ENCODE data around the gene VAPA.

VAPA gene

GRCh38 chr18:9984080-9984479, 70.3 kb downstream of the VAPA start:
- DNase-seq, result no peak

- no peak for DNase-seq
Observed at GRCh38 chr18:9985641-9986040, 71.8 kb downstream of the VAPA start.

- DNase-seq, result no peak
Observed at GRCh38 chr18:9986156-9986930, 72.5 kb downstream of the VAPA start.

- DNase-seq, result no peak
Observed at GRCh38 chr18:9987345-9987744, 73.5 kb downstream of the VAPA start.

- DNase-seq, result peak; percentile 74
Observed at GRCh38 chr18:9987931-9988330, 74.1 kb downstream of the VAPA start.

- DNase-seq, result no peak
Observed at GRCh38 chr18:9988665-9989064, 74.8 kb downstream of the VAPA start.

GRCh38 chr18:9989481-9989880, 75.7 kb downstream of the VAPA start:
- no peak for DNase-seq

GRCh38 chr18:9991011-9992000, 77.5 kb downstream of the VAPA start:
- DNase-seq, result no peak

GRCh38 chr18:9992300-9992972, 78.6 kb downstream of the VAPA start:
- no peak for DNase-seq

GRCh38 chr18:9992973-9993520, 79.2 kb downstream of the VAPA start:
- no peak for DNase-seq

- DNase-seq, result no peak
Observed at GRCh38 chr18:9993521-9994025, 79.8 kb downstream of the VAPA start.

GRCh38 chr18:9994026-9994570, 80.3 kb downstream of the VAPA start:
- DNase-seq, result no peak

GRCh38 chr18:9994701-9995235, 81.0 kb downstream of the VAPA start:
- no peak for DNase-seq

- no peak for DNase-seq
Observed at GRCh38 chr18:9995631-9996030, 81.8 kb downstream of the VAPA start.

GRCh38 chr18:9996094-9996493, 82.3 kb downstream of the VAPA start:
- no peak for DNase-seq

GRCh38 chr18:9997711-9998110, 83.9 kb downstream of the VAPA start:
- no peak for DNase-seq

GRCh38 chr18:9998330-9998729, 84.5 kb downstream of the VAPA start:
- DNase-seq, result no peak

- no peak for DNase-seq
Observed at GRCh38 chr18:10002280-10002679, 88.5 kb downstream of the VAPA start.

- DNase-seq, result no peak
Observed at GRCh38 chr18:10003281-10003680, 89.5 kb downstream of the VAPA start.

GRCh38 chr18:10003866-10004265, 90.0 kb downstream of the VAPA start:
- no peak for DNase-seq

- DNase-seq, result peak; percentile 22
Observed at GRCh38 chr18:10006311-10006893, 92.6 kb downstream of the VAPA start.
